H9 (cell line): ENCODE data around the gene UNC13D. TPM values are rescaled to one million over a fixed set of nuclear protein-coding genes. Genes with fewer than 3 reads are reported as not detected.

Source experiments
- DNase-seq: peaks from one replicate; pipeline ENCODE4 v3.0.0-alpha.2; 2017
- H2AFZ ChIP-seq: one replicate; pipeline ENCODE4 v1.6.1; 2013; ENCODE audit warnings: mild to moderate bottlenecking, low read length, control low read depth, moderate library complexity
- H2AK5ac ChIP-seq: 2 replicates; pipeline ENCODE4 v1.6.1; 2013; ENCODE audit warnings: low read length, control low read depth, mixed read lengths; ENCODE audit not compliant: insufficient read length
- H2BK120ac ChIP-seq: one replicate; pipeline ENCODE4 v1.6.1; 2013; ENCODE audit warnings: low read depth, mild to moderate bottlenecking, low read length, control low read depth, inconsistent platforms; ENCODE audit not compliant: poor library complexity, severe bottlenecking
- H2BK12ac ChIP-seq: 2 replicates; pipeline ENCODE4 v1.6.1; 2013; ENCODE audit warnings: low read length, control low read depth, mixed read lengths, low read depth; ENCODE audit not compliant: insufficient read length
- H2BK15ac ChIP-seq: 2 replicates; pipeline ENCODE4 v1.6.1; 2013; ENCODE audit warnings: low read depth, low read length, control low read depth
- H2BK20ac ChIP-seq: one replicate; pipeline ENCODE4 v1.6.1; 2013; ENCODE audit warnings: low read depth, mild to moderate bottlenecking, low read length, control low read depth, inconsistent platforms; ENCODE audit not compliant: poor library complexity, severe bottlenecking
- H2BK5ac ChIP-seq: 2 replicates; pipeline ENCODE4 v1.6.1; 2013; ENCODE audit warnings: low read length, control low read depth, mixed read lengths; ENCODE audit not compliant: insufficient read length
- H3K14ac ChIP-seq: 2 replicates; pipeline ENCODE4 v1.6.1; 2013; ENCODE audit warnings: low read length, control low read depth; ENCODE audit not compliant: insufficient read depth
- H3K18ac ChIP-seq: 2 replicates; pipeline ENCODE4 v1.6.1; 2013; ENCODE audit warnings: low read depth, mild to moderate bottlenecking, mixed read lengths, low read length, control low read depth; ENCODE audit not compliant: insufficient read length
- H3K23ac ChIP-seq: 2 replicates; pipeline ENCODE4 v1.6.1; 2013; ENCODE audit warnings: low read length, control low read depth, mixed read lengths, low read depth; ENCODE audit not compliant: insufficient read length
- H3K23me2 ChIP-seq: 2 replicates; pipeline ENCODE4 v1.6.1; 2013; ENCODE audit warnings: low read depth, mild to moderate bottlenecking, mixed read lengths, low read length, control low read depth; ENCODE audit not compliant: insufficient read length, poor library complexity, severe bottlenecking
- H3K27ac ChIP-seq: 2 replicates; pipeline ENCODE4 v1.5.1; 2013; ENCODE audit warnings: low read length, control low read depth, mixed read lengths, low read depth; ENCODE audit not compliant: insufficient read length
- H3K27me3 ChIP-seq: 2 replicates; pipeline ENCODE4 v1.6.1; 2013; ENCODE audit warnings: low read length, control low read depth, inconsistent platforms; ENCODE audit not compliant: insufficient read depth
- H3K4ac ChIP-seq: 2 replicates; pipeline ENCODE4 v1.6.1; 2013; ENCODE audit warnings: low read depth, mild to moderate bottlenecking, control low read depth, inconsistent platforms, low read length, moderate library complexity
- H3K4me1 ChIP-seq: 2 replicates; pipeline ENCODE4 v1.6.1; 2013; ENCODE audit warnings: low read length, control low read depth, inconsistent platforms; ENCODE audit not compliant: insufficient read depth
- H3K4me2 ChIP-seq: 2 replicates; pipeline ENCODE4 v1.6.1; 2013; ENCODE audit warnings: low read length, control low read depth, mixed read lengths; ENCODE audit not compliant: insufficient read length, insufficient read depth
- H3K56ac ChIP-seq: 2 replicates; pipeline ENCODE4 v1.6.1; 2013; ENCODE audit warnings: low read depth, mild to moderate bottlenecking, mixed read lengths, low read length, control low read depth; ENCODE audit not compliant: insufficient read length
- H3K79me1 ChIP-seq: 2 replicates; pipeline ENCODE4 v1.6.1; 2013; ENCODE audit warnings: low read depth, mild to moderate bottlenecking, moderate library complexity, low read length, control low read depth, inconsistent platforms; ENCODE audit not compliant: insufficient read depth, poor library complexity, severe bottlenecking
- H3K79me2 ChIP-seq: 2 replicates; pipeline ENCODE4 v1.6.1; 2013; ENCODE audit warnings: low read length, control low read depth, inconsistent platforms; ENCODE audit not compliant: insufficient read depth
- H3K9ac ChIP-seq: 2 replicates; pipeline ENCODE4 v1.6.1; 2013; ENCODE audit warnings: low read length, control low read depth, mixed read lengths; ENCODE audit not compliant: insufficient read length; ENCODE audit errors: extremely low read depth
- H3K9me3 ChIP-seq: one replicate; pipeline ENCODE4 v1.6.1; 2013; ENCODE audit warnings: low read depth, low read length, inconsistent platforms; ENCODE audit not compliant: control insufficient read depth
- H3T11ph ChIP-seq: one replicate; pipeline ENCODE4 v1.6.1; 2013; ENCODE audit warnings: mild to moderate bottlenecking, low read length, control low read depth, inconsistent platforms
- H4K20me1 ChIP-seq: one replicate; pipeline ENCODE4 v1.6.1; 2013; ENCODE audit not compliant: control insufficient read depth, insufficient read length, insufficient read depth
- H4K5ac ChIP-seq: 2 replicates; pipeline ENCODE4 v1.6.1; 2013; ENCODE audit warnings: low read depth, mild to moderate bottlenecking, mixed read lengths, low read length, control low read depth; ENCODE audit not compliant: insufficient read length
- H4K8ac ChIP-seq: replicated peaks from 2 replicates; pipeline ENCODE4 v1.6.1; 2013; ENCODE audit warnings: low read length, control low read depth, mixed read lengths, low read depth; ENCODE audit not compliant: insufficient read length
- H4K91ac ChIP-seq: 2 replicates; pipeline ENCODE4 v1.6.1; 2013; ENCODE audit warnings: low read depth, mild to moderate bottlenecking, moderate library complexity, mixed read lengths, low read length, control low read depth; ENCODE audit not compliant: insufficient read length
- H3K27ac Mint-ChIP-seq, 3 experiments: 2 replicates in 2 of 3; 3 replicates in 1 of 3; pipeline ENCODE4 v1.8.0; 2020 to 2021; ENCODE audit warnings: mixed read lengths in 3 of 3, mild to moderate bottlenecking in 1 of 3, moderate library complexity in 1 of 3
- H3K27me3 Mint-ChIP-seq: 2 replicates; pipeline ENCODE4 v1.8.0; 2021; ENCODE audit warnings: low read depth, mild to moderate bottlenecking, moderate library complexity, mixed read lengths
- H3K36me3 Mint-ChIP-seq, 3 experiments: 2 replicates in 2 of 3; 3 replicates in 1 of 3; pipeline ENCODE4 v1.8.0; 2020 to 2021; ENCODE audit warnings: low read depth in 3 of 3, mixed read lengths in 3 of 3; ENCODE audit not compliant: insufficient read depth in 1 of 3
- H3K4me1 Mint-ChIP-seq, 2 experiments: 2 replicates each; pipeline ENCODE4 v1.8.0; 2020; ENCODE audit warnings: mixed read lengths in 2 of 2
- H3K4me3 Mint-ChIP-seq, 2 experiments: 2 replicates in 1 of 2; 3 replicates in 1 of 2; pipeline ENCODE4 v1.8.0; 2020 to 2021; ENCODE audit warnings: mild to moderate bottlenecking in 2 of 2, mixed read lengths in 2 of 2, moderate library complexity in 1 of 2
- H3K9me3 Mint-ChIP-seq, 2 experiments: 2 replicates in 1 of 2; 3 replicates in 1 of 2; pipeline ENCODE4 v1.8.0; 2020; ENCODE audit warnings: mild to moderate bottlenecking in 2 of 2, mixed read lengths in 2 of 2, moderate library complexity in 1 of 2
- CTCF ChIP-seq: fragments of 200-600 bp; sonication (generic); conservative IDR thresholded peaks from 3 replicates; pipeline ENCODE4 v1.8.0; 2021; ENCODE audit warnings: antibody characterized with exemption, mild to moderate bottlenecking
- WGBS: extraction: QIAGEN DNeasy Blood & Tissue Kit; methylation state at CpG from one replicate; pipeline ENCODE4 v1.1.7; 2013; ENCODE audit warnings: missing lambda C conversion rate, low lambda C conversion rate, mixed read lengths; ENCODE audit not compliant: insufficient read length; ENCODE audit errors: extremely low coverage; 5-methylcytosine and 5-hydroxymethylcytosine counted together
- total RNA-seq: library from RNA; stranded (reverse); gene quantifications from 2 replicates; pipeline ENCODE4 v1.2.1, GENCODE V29; 2021

UNC13D gene
- total RNA-seq, 1 experiment from 2014 or later = 6.3 TPM

GRCh38 chr17:75842963-75843576 is 1.1 kb downstream of the UNC13D start:
- Histone ChIP-seq H3T11ph (no peak overlapping the region), H3K23ac (no peak overlapping the region), H2AFZ (no peak overlapping the region), H3K4ac (no peak overlapping the region), H3K9me3 (no peaks in the 10 kb centered on the region), H4K8ac (no peak overlapping the region), H2BK12ac (no peak overlapping the region), H4K91ac (no peak overlapping the region), H2BK20ac (no peak overlapping the region), H3K4me2 (no peak overlapping the region), H3K4me1 (no peaks in the 10 kb centered on the region), H3K27ac (no peak overlapping the region), H4K5ac (no peak overlapping the region), H2AK5ac (no peak overlapping the region), H4K20me1 (peaks cover 2% of the 10 kb centered on the region), H3K27me3 (no peaks in the 10 kb centered on the region), H3K79me2 (no peaks in the 10 kb centered on the region), H2BK120ac (no peak overlapping the region), H2BK15ac (no peak overlapping the region), H3K23me2 (no peaks in the 10 kb centered on the region), H3K18ac (no peak overlapping the region), H3K56ac (no peak overlapping the region), H3K14ac (no peak overlapping the region), H2BK5ac (no peak overlapping the region), H3K79me1 (no peaks in the 10 kb centered on the region), H3K9ac (no peak overlapping the region)
- H3K27ac Mint-ChIP-seq = peak overlapping the region in 1 of 3 experiments; percentile 88; a peak in 1 of 7 replicates
- peaks cover 5 to 17% of the 10 kb centered on the region in 2 experiments; a peak in 3 of 4 replicates for H3K4me1 Mint-ChIP-seq
- H3K27me3 Mint-ChIP-seq = no peaks in the 10 kb centered on the region
- no peaks in the 10 kb centered on the region for H3K9me3 Mint-ChIP-seq
- no peak for TF ChIP-seq CTCF
- DNase-seq = peak; percentile 34
- WGBS = no CpG with 5 or more reads among the region's 22 CpGs
- peaks cover 11 to 27% (median 26%) of the 10 kb centered on the region in 3 experiments; a peak in 6 of 7 replicates for H3K36me3 Mint-ChIP-seq
- no peak overlapping the region for H3K4me3 Mint-ChIP-seq
